Tibial artery (tissue), 4 donors: Measurements from ENCODE around the gene BANF2.

Experiments used
- DNase-seq, 2 donors: peaks; one replicate each; pipeline ENCODE4 v3.0.0-alpha.2; 2019
- H3K27ac ChIP-seq, 2 donors: fragments of 200-600 bp; sonication (generic) in 1 of 2; 1 replicate in 1 of 2; 2 replicates in 1 of 2; pipeline ENCODE4 v1.5.1; 2018 to 2019; ENCODE audit warnings: mild to moderate bottlenecking in 1 of 2
- H3K27me3 ChIP-seq, 2 donors: fragments of 200-600 bp; sonication (generic) in 1 of 2; one replicate each; pipeline versions ENCODE4 v1.5.1 to v1.6.0; 2016 to 2019
- H3K36me3 ChIP-seq, 3 donors: fragments of 200-600 bp; sonication (generic) in 2 of 3; one replicate each; pipeline ENCODE4 v1.5.1; 2016 to 2019; ENCODE audit warnings: mild to moderate bottlenecking in 2 of 3
- H3K4me1 ChIP-seq, 4 donors: fragments of 200-600 bp; sonication (generic) in 2 of 4; 1 replicate in 3 of 4; 2 replicates in 1 of 4; pipeline ENCODE4 v1.5.1; 2016 to 2019
- H3K4me3 ChIP-seq, 2 donors: fragments of 200-600 bp; sonication (generic) in 1 of 2; 1 replicate in 1 of 2; 2 replicates in 1 of 2; pipeline ENCODE4 v1.5.1; 2018 to 2019; ENCODE audit warnings: mild to moderate bottlenecking in 2 of 2
- H3K9me3 ChIP-seq, 3 donors: fragments of 200-600 bp; sonication (generic) in 1 of 3; one replicate each; pipeline ENCODE4 v1.5.1; 2016 to 2019
- intact Hi-C: fragments of 100-400 bp; cut with DNase I; formaldehyde crosslinking; loops from one replicate; pipeline ENCODE4 v1.15.0; 2023; ENCODE audit warnings: low total_unique reads
- TF ChIP-seq, protein P1 (sequence below), 2 experiments: fragments of 200-600 bp in 1 of 2; fragments of 450-650 bp in 1 of 2; IDR thresholded peaks; one replicate each; pipeline ENCODE4 v1.5.1; 2017 to 2019; ENCODE audit warnings: antibody characterized with exemption in 2 of 2, mild to moderate bottlenecking in 1 of 2, moderate library complexity in 1 of 2

Gene BANF2

DNA sequence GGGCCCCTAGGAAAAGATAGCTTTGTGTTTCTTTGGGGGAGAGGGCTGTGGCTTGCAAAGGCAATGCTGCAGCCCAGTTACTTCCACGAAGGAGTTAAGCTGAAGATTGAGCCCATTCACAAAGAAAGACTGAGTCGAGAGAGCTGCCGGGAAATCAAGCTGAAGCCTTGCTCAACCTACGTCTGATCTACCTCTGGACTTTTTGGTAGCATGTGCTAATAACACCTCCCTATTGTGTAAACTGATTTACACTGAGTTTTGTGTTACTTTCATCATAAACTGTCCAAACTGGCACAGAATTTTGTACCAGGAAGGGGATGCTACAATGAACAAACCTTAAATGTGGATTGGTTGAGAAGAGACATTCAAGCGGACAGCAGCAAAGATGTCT, 23.5 kb downstream of the BANF2 start:
- no peaks in the 10 kb centered on the region for H3K4me1 ChIP-seq
- H3K9me3 ChIP-seq = no peaks in the 10 kb centered on the region
- no peaks in the 10 kb centered on the region for H3K36me3 ChIP-seq
- DNase-seq = no peak
- intact Hi-C loops = no loop called here
- peaks cover 0 to 3% of the 10 kb centered on the region in 2 donors for H3K27me3 ChIP-seq
- TF ChIP-seq, protein P1, sequence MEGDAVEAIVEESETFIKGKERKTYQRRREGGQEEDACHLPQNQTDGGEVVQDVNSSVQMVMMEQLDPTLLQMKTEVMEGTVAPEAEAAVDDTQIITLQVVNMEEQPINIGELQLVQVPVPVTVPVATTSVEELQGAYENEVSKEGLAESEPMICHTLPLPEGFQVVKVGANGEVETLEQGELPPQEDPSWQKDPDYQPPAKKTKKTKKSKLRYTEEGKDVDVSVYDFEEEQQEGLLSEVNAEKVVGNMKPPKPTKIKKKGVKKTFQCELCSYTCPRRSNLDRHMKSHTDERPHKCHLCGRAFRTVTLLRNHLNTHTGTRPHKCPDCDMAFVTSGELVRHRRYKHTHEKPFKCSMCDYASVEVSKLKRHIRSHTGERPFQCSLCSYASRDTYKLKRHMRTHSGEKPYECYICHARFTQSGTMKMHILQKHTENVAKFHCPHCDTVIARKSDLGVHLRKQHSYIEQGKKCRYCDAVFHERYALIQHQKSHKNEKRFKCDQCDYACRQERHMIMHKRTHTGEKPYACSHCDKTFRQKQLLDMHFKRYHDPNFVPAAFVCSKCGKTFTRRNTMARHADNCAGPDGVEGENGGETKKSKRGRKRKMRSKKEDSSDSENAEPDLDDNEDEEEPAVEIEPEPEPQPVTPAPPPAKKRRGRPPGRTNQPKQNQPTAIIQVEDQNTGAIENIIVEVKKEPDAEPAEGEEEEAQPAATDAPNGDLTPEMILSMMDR (IDR thresholded peaks at IDR 0.05) = no peak
- H3K27ac ChIP-seq = no peak overlapping the region
- H3K4me3 ChIP-seq = no peak overlapping the region

DNA sequence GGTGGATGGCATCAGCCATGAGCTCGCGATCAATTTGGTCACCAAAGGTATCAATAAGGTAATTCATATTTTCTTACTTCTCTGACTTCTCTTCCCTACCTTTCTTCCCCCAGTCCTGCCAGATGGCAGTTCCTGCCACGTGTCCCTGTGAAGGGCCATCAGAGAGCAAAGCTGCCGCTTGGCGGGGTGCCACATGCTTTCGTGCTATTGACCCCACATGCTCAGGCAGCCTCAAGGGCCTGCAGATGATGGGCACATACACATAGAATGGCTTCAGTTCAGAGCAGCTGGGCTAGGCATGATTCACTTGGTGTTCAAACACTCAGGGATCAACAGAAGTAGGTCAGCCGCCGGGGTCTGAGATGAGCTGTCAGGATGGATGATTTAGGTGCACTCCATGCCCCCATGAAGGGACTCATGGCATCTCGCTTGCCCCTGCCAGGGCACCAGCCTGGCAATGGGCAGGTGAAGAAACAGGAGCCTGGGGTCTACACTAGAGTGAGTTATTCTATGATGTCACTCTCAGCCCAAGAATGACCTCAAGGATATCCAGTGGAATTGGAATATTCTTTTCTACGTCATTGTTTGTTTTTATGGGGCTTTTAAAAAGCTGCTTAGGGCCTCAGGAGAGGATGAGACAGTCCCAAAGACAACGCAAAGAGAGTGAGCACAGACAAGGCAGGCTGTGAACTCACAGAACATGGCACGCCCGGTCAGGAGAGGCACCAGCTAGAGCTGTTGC, 25.5 kb downstream of the BANF2 start:
- H3K27ac ChIP-seq = no peak overlapping the region
- no peaks in the 10 kb centered on the region for H3K4me1 ChIP-seq
- H3K27me3 ChIP-seq = peaks cover 0 to 3% of the 10 kb centered on the region in 2 donors
- no peaks in the 10 kb centered on the region for H3K36me3 ChIP-seq
- TF ChIP-seq, protein P1 (IDR thresholded peaks at IDR 0.05) = no peak
- no peak for DNase-seq
- intact Hi-C loops = no loop called here
- no peak overlapping the region for H3K4me3 ChIP-seq
- no peaks in the 10 kb centered on the region for H3K9me3 ChIP-seq

DNA sequence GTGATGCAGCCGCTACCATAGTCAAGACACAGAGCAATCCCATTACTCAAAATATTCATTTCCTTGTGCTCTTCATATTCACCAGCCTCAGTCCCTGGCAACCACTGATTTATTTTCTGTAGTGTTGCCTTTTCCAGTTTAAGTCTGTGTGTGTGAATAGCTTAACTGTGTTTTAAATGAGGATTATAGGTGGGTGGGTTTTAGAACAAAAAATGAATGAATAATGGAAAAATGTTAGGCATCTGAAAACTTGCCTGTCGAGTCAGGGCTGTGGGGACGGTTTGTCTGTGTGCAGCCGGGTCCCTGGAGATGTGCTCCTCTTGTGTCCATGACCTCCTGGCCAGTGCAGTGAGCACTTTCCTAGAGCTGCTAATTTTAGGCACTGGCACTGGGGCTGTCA, 27.1 kb downstream of the BANF2 start:
- no peak overlapping the region for H3K27ac ChIP-seq
- peaks cover 0 to 2% of the 10 kb centered on the region in 2 donors for H3K27me3 ChIP-seq
- H3K9me3 ChIP-seq = no peaks in the 10 kb centered on the region
- intact Hi-C loops = no loop called here
- H3K4me1 ChIP-seq = no peaks in the 10 kb centered on the region
- H3K36me3 ChIP-seq = no peaks in the 10 kb centered on the region
- no peak overlapping the region for H3K4me3 ChIP-seq
- TF ChIP-seq, protein P1 (IDR thresholded peaks at IDR 0.05) = no peak
- no peak for DNase-seq

DNA sequence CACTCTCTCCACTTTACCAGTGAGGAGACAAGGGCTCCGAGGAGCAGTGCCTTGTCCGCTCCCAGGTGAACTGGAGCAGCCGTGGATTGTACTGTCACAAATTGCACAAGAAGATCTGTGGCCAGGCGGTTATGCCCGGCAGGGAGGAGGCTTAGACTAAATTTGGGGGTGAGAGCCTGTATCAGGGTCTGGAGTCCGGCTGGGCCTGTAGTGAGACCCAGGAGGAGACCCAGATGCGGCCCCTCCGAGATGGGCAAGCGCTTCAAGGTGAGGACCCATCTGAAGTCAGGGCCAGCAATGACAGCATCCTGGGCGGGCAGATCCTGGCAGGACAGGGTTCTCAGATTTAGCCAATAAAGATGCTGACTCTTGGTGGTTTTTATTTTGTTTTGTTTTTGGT, 27.6 kb downstream of the BANF2 start:
- Histone ChIP-seq H3K4me3 (no peak overlapping the region), H3K36me3 (no peaks in the 10 kb centered on the region), H3K27ac (no peak overlapping the region), H3K9me3 (no peaks in the 10 kb centered on the region), H3K4me1 (no peaks in the 10 kb centered on the region), H3K27me3 (no peaks in the 10 kb centered on the region)
- DNase-seq = no peak
- intact Hi-C loops = no loop called here
- TF ChIP-seq, protein P1 (IDR thresholded peaks at IDR 0.05) = no peak

DNA sequence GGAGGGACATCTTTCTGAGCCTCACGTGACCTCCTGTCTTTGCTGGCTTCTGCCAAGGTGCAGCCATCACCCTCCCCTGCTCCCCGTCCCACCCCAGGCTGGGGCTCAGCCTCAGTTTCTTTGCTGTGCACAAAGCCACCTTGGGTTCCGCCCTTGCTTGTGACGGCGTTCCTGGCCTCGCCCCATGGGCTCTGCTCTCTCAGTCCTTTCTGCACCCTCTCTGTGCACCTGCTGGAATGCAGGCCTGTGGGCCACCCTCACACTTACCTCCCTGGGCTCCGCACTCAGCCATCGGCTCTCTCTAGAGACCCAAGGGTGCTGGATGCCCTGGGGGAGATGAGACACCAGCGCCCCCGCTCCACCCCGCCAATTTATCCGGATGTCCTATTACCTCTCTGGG, 28.3 kb downstream of the BANF2 start:
- Histone ChIP-seq H3K4me1 (no peaks in the 10 kb centered on the region), H3K27me3 (no peaks in the 10 kb centered on the region), H3K4me3 (no peak overlapping the region), H3K9me3 (no peaks in the 10 kb centered on the region), H3K36me3 (no peaks in the 10 kb centered on the region), H3K27ac (no peak overlapping the region)
- TF ChIP-seq, protein P1 (IDR thresholded peaks at IDR 0.05) = no peak
- intact Hi-C loops = no loop called here
- DNase-seq = no peak
